Mammary epithelial cell (primary cell): ENCODE data around the gene SENP5.

Source experiments
- CTCF ChIP-seq, 2 donors: IDR thresholded peaks in 1 of 2; conservative IDR thresholded peaks in 1 of 2; 2 replicates each; pipeline ENCODE4 v1.5.1; 2011 to 2012; ENCODE audit warnings: inconsistent platforms in 2 of 2, low read length in 2 of 2, mild to moderate bottlenecking in 2 of 2, control low read depth in 1 of 2, low read depth in 1 of 2; ENCODE audit not compliant: insufficient read depth in 1 of 2; ENCODE audit errors: extremely low read depth in 1 of 2
- EZH2 ChIP-seq: IDR thresholded peaks from 2 replicates; pipeline ENCODE4 v1.6.1; 2012; ENCODE audit warnings: low read length, inconsistent platforms, borderline replicate concordance

GRCh38 chr3:196949285-196949619 lies 81.5 kb downstream of the SENP5 start:
- TF ChIP-seq EZH2: no peak
- no peak for TF ChIP-seq CTCF (conservative IDR thresholded peaks at IDR 0.05 in 1 of 2, IDR thresholded peaks at IDR 0.05 in 1 of 2; ENCODE audit: extremely low read depth in 1 of 2, insufficient read depth in 1 of 2, low read depth in 1 of 2, low read length in 2 of 2)
